GM18526 (cell line): ENCODE measurements around the gene CDH23.

Experiments used
- POLR2A ChIP-seq: IDR thresholded peaks from 3 replicates; pipeline ENCODE4 v1.6.1; 2011; ENCODE audit not compliant: insufficient read length; ENCODE audit errors: extremely low read depth

The CDH23 gene

GRCh38 chr10:71608819-71609768 is 212.4 kb downstream of the CDH23 start:
- no peak for TF ChIP-seq POLR2A

GRCh38 chr10:71610651-71611050 is 213.9 kb downstream of the CDH23 start:
- TF ChIP-seq POLR2A = no peak

DNA sequence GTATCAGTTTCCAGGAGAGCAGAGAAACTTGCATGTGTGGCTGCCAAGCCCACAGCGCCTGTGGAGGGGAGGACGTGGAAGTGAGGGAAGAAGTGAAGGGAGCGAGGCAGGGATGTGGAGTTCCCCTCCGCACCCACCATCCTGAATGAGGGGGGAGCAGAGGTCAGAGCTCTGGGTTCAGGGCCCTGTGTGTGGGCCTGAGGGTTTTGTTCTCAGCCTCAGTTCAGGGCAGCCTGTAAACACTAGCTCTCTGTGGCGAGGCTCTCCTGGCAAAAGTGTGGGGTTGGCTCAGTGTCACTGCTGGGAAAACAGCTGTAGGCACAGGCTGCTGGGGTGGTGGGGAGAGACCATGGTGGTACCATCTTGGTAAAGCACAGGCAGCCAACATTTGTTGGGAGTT is 214.4 kb downstream of the CDH23 start:
- TF ChIP-seq POLR2A = no peak

DNA sequence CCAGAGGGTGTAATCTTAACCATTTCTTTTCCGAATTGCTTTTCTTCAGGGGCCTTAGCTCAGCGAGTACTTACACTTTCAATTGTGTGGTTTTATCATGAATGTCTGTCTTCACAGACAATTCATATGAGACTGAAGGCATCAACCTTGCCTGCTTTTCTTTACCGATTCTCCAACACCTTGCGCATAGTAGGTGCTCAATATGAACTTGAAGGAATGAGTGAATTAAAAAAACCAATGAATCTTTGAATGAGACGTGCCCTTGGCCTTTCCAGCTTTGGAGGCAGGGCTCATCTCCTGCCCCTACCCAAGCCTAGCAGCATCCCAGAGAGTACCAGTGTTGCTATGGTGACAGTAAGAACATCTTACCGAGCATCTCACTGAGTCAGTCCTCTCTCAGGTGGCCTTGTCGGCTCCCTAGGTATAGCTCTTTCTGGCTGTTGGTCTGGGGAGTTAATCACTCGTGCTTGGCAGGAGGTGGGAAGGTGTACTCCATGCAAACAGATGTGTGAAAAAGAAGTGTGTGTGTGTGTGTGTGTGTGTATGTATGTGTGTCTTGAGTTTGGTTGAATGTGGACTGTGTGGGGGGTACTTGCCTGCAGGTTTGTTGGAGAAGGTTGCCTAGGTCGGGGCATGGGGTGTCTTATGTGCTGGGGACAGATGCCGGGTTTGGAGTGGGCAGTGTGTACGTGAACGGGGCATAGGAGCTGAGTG is 215.1 kb downstream of the CDH23 start:
- TF ChIP-seq POLR2A = no peak

DNA sequence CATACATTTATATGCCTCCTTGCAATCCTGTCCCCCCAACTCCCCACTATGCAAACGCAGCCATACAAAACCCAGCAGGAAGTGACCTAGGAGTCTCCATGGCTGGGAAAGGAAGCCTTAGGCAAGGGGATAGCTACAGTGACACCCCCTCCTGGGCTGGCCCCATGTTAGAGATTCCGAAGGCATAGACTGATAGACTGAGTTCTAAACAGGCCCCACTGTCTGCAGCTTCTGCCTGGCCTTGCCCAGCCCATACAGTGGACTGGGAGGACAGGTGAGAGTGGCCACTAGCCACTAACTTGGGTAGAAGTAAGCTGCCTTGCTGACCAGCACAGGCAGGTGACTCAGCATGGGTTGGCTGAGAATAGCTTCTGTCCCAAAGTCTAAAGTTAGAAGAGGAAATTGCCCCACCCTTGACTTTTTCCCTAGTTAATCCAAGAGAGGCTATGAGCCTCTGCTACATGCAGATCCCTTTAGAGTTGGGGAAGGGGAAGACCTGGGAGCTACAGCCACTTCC is 216.6 kb downstream of the CDH23 start:
- TF ChIP-seq POLR2A = no peak

DNA sequence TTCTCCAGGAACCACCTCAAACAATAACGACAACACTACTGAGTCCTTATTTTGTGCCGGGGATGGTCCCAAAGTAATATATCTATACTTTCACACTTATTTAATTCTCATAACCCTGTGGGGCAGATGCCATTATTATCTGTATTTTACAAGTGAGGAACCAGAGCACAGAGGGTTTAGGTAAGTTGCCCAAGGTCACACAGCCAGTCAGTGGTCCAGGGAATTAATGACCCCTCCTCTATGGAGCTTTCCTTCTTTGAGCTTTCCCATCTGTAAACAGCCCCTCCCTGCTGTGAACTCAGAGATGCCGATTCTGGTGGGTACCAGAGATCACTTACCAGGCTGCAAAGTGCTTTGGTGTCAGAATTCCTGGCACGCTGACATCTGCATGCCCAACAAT is 217.2 kb downstream of the CDH23 start:
- no peak for TF ChIP-seq POLR2A

GRCh38 chr10:71614946-71615345 is 218.2 kb downstream of the CDH23 start:
- no peak for TF ChIP-seq POLR2A

GRCh38 chr10:71615538-71616329 is 219.0 kb downstream of the CDH23 start:
- TF ChIP-seq POLR2A = no peak

GRCh38 chr10:71616817-71617654 is 220.3 kb downstream of the CDH23 start:
- TF ChIP-seq POLR2A = no peak

DNA sequence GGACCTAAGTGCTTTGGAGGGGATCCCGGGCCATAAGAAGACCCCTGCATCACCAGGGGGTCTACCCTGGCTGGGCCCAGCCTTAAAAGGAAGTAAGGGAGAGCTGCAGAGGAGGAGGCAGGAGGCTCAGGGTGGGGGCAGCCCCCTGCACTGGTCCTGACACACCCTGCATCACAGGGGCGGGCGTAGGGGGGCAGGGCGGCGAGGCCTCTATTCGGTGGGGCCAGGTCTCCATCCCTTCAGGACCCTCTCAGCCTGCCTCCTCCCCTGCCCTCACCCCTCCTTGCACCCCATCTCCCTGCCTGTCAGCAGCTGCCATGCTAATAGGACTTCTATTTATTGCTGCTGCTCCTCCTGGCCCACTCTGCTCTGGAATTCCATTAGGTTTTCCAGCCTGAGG is 221.5 kb downstream of the CDH23 start:
- no peak for TF ChIP-seq POLR2A

GRCh38 chr10:71618598-71618997 is 221.9 kb downstream of the CDH23 start:
- TF ChIP-seq POLR2A = no peak

DNA sequence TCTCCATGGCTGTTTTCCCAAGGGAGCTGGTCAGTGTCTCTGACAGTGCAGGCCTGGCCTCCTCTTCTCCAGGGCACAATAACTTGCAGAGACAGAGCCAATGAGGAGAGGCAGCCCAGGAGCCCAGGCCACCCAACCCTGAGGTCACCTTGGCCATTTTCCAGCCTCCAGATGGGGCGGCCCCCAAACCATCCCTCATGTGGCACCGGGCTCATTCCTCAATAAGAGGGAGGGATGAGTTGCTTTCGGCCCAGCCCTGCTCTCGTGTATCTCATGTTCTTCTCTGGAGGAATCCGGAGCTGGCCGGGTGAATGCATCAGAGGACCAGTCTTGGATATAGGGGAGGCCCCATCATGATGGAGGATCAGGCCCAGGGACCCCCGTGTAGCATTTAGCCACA is 223.9 kb downstream of the CDH23 start:
- TF ChIP-seq POLR2A = no peak

DNA sequence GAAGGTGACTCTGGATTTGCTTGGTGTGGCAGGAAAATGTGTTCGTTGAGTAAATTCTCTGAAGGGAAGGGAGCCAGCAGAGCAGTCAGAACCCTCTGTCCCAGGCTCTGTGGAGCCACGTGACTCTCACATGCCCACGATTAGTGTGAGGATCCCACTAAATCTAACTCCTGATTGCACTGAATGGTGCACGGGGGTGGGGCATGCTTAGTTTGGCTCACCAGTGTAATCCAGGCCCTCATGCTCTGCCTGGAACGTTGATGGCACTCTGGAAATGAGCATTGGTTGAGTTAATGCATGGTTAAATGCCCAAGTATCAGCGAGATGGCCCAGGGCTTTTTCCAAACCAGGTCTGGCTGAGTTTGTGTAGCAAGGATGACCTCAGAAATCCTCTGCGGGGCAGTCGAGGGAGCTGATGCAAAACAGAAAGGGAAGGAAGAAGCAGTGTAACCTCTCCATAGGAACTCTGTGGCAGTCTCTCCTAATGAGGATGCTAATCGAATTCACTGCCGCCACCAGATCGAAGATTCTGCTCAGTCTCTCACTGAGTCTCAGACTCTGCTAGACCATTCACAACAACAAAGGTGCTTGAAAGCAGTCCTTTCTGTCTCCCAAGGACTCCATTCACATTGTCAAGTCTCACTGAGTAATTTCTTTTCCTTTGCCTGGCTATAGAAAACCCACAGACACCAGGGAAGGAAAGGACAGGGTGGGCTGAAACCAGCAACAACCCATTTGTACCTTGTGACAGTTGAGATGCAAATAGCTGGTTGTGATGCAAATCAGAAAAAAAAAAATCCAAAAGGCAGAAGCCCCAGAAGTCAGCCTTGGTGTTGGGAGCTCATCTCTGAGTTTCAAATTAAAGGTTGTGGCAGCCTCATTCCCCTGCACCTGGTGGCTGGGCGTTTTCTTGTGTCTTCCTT is 224.8 kb downstream of the CDH23 start:
- TF ChIP-seq POLR2A = no peak
